Right renal cortex interstitium (tissue), 3 donors: ENCODE data around the gene DCAF5. TPM values are rescaled to one million over a fixed set of nuclear protein-coding genes. Genes with fewer than 3 reads are reported as not detected.
"Not testable (repeated sequence)": the region's sequence is repeated elsewhere in the genome, so short reads cannot be mapped to it uniquely, and the experiment has no call there.

Experiments
- DNase-seq, 3 donors: peaks; one replicate each; pipeline ENCODE4 v3.0.0-alpha.2; 2013; ENCODE audit warnings: low read depth in 3 of 3, low spot score in 2 of 3
- polyA plus RNA-seq, 3 donors: library from polyadenylated mRNA; unstranded; fragments of 120-200 nt; gene quantifications; one replicate each; pipeline ENCODE4 v1.2.1, GENCODE V29; 2013; ENCODE audit not compliant: insufficient read length in 3 of 3

The DCAF5 gene
- polyA plus RNA-seq, 3 donors = 52.3 to 56.4 (median 54.4) TPM

- DNase-seq = no peak
These were observed 54.9 kb downstream of the DCAF5 start for GRCh38 chr14:69097974-69098373.

GRCh38 chr14:69096781-69097475, 56.0 kb downstream of the DCAF5 start:
- no peak for DNase-seq

- no peak for DNase-seq
These were observed 56.7 kb downstream of the DCAF5 start for GRCh38 chr14:69096246-69096645.

DNA sequence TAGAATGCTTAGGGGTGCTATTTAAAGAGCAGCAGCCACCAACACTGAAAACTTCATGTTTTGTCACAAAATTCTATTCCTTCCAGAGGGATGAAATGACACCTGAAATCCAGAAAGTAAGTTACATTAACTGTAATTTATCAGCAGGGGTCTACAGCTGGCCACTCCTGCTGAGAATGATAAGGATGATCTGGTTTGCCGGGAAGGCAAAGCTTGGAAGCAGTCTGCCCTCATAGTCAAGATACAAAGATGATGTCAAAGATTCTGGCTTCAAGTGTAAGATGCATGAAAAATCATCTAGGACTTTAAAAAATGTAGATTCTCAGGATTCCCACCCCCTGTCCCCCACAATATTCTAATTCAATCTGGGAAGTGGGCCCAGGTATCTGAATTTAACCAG, 58.4 kb downstream of the DCAF5 start:
- no peak for DNase-seq

- no peak for DNase-seq
These were observed 59.1 kb downstream of the DCAF5 start for GRCh38 chr14:69093631-69094421.

DNA sequence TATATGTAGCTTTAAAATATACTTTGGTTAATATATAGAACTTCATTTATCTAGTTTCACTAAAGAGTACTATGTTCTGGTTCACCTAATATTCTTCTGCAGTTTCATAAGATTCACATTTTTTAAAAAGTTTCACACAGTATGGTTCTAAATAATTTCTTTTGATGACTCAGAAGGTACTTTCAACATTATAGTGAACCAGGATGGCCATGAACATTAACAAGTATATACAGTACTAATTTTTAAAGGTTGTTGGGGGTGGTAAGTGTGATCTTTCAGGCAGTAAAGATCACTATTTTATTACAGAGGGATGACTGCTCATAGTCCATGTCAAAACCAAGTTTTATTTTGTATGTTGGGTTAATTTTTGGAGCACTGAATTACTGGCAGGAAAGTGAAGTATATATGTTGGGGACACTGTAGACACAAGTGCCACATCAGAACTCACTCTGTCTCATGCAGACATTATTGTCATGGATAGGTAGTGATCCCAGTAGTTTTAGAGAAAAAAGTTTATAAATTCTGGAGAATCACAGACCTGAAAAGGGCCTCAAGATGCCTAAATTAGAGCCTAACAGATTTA, 60.0 kb downstream of the DCAF5 start:
- DNase-seq = no peak

GRCh38 chr14:69091695-69092094, 61.2 kb downstream of the DCAF5 start:
- DNase-seq = no peak

GRCh38 chr14:69091006-69091405, 61.9 kb downstream of the DCAF5 start:
- no peak for DNase-seq

DNA sequence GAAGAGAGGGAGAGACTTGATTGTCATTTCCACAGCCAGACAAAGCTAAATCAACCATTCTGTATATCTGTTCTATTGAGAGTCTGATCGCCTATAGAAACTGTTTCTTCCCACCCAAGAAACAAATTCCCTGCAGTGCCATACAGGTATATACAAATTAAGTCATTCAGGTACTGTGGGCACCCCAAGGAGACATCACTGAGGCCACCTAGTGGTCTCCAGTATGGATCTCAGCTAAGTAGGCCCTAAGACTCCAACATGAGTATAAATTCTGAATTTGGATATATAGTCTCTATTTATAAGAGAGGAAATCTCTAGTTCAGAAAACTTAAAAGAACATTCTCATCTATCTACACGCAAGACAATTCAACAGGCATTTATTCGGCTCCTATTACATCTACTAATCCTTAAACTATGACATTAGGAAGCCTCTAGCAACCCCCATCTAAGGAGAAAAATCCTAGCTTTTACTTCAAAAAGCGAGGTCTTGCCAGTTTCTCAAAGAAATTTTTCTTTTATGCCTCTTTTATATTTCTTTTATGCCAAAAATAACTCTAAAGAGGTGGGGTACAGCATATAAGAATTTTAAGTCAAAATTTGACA, 62.6 kb downstream of the DCAF5 start:
- DNase-seq = no peak

GRCh38 chr14:69089046-69089445, 63.9 kb downstream of the DCAF5 start:
- no peak for DNase-seq

- DNase-seq = no peak
These were observed 64.3 kb downstream of the DCAF5 start for GRCh38 chr14:69088586-69088985.

- no peak for DNase-seq
These were observed 65.9 kb downstream of the DCAF5 start for GRCh38 chr14:69087061-69087461.

DNA sequence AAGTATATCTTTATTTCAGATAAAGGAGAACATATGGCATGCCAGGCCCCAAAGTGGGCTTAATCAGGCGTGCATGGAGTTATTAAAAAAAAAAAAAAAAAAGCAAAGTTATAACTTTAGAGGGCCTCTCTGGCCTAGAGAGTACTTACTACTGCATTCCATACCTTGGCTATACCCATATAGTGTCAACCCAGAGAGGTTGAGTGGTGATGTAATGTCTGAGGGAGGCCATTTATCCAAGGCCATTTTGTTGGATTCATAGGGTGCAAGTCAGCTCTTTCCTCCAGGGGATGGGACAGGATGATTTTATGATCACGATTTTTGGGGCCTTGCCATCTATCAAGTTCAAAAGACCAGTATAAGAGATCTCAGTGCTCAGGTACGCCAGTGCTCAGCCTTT, 66.4 kb downstream of the DCAF5 start:
- DNase-seq = no peak

- no peak for DNase-seq
These were observed 68.9 kb downstream of the DCAF5 start for GRCh38 chr14:69084023-69084422.

- DNase-seq = no peak
These were observed 69.7 kb downstream of the DCAF5 start for GRCh38 chr14:69083181-69083580.

GRCh38 chr14:69081271-69081670, 71.6 kb downstream of the DCAF5 start:
- no peak for DNase-seq

DNA sequence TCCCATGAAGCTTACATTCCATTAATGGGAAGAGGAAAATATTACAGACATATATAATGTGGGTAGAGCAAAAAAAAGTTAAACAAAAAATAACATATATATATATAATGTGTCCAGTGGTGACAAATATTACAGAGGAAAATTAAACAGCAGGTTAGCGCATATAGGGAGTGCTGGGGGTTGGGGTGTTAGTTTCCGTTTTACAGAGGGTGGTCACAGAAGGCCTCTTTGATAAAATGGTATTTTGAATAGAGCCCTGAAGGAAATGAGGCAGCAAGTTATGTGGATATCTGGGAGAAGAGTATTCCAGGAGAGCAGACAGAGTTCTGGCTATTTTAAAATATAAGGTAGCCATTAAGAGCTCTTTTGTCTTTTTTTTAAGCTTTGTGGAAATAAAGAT, 73.2 kb downstream of the DCAF5 start:
- no peak for DNase-seq

DNA sequence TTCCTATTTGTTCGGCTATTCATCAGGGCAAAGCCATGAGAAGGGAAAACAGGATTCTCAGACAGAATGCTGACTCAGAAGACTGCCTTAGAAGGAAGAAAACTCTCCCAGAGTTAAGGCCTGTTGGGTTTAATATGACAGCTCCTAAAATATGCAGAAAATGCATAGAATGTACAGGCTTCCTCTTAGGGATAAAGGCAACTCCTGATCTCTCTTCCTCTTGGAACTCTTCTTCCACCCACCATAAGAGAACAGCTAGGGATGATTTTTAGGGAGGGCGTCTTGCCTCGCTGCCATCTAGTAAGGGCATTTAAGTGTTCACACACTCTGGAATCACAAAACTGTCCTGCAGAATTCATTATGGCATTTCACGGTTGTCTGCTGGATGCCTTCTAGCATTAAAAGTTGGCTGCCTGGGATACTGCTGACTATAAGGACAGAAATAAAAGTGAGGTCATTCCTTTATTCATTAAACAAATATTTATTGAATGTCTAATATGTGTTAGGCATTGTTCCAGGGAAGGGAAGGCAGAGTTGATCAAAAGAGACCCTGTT, 73.7 kb downstream of the DCAF5 start:
- no peak for DNase-seq

GRCh38 chr14:69077841-69078240, 75.1 kb downstream of the DCAF5 start:
- DNase-seq = no peak

GRCh38 chr14:69077185-69077584, 75.7 kb downstream of the DCAF5 start:
- not testable (repeated sequence) for DNase-seq

- no peak for DNase-seq
These were observed 76.6 kb downstream of the DCAF5 start for GRCh38 chr14:69076341-69076740.
